ENCODE measurements around the gene ZNF629.

Gene ZNF629

GRCh38 chr16:30746638-30747175 lies 40.3 kb downstream of the ZNF629 start:
- no peak for DNase-seq

GRCh38 chr16:30745082-30745481 lies 41.9 kb downstream of the ZNF629 start:
- DNase-seq = no peak

GRCh38 chr16:30744183-30744582 lies 42.8 kb downstream of the ZNF629 start:
- no peak for DNase-seq

- no peak for DNase-seq
Measured at GRCh38 chr16:30743716-30744115, 43.3 kb downstream of the ZNF629 start.

GRCh38 chr16:30741461-30741914 lies 45.5 kb downstream of the ZNF629 start:
- DNase-seq = no peak

GRCh38 chr16:30740364-30741251 lies 46.4 kb downstream of the ZNF629 start:
- DNase-seq = no peak

GRCh38 chr16:30738984-30739951 lies 47.7 kb downstream of the ZNF629 start:
- no peak for DNase-seq

- no peak for DNase-seq
Measured at GRCh38 chr16:30737794-30738648, 49.0 kb downstream of the ZNF629 start.

GRCh38 chr16:30736995-30737793 lies 49.8 kb downstream of the ZNF629 start:
- DNase-seq = no peak

GRCh38 chr16:30731411-30731810 lies 55.6 kb downstream of the ZNF629 start:
- DNase-seq = no peak

GRCh38 chr16:30728899-30729672 lies 57.9 kb downstream of the ZNF629 start:
- DNase-seq = no peak
